Endothelial cell of umbilical vein (primary cell): ENCODE data around the gene OGT. TPM values are rescaled to one million over a fixed set of nuclear protein-coding genes. Genes with fewer than 3 reads are reported as not detected.

Experiments used
- BruUV-seq: library from RNA; stranded (reverse); fragments of 400-500 nt; replicated peaks from 2 replicates; lab custom pipeline; 2021; lab: Mats Ljungman, UMichigan
- CTCF ChIA-PET: fragments of 300-600, 350-600 bp; sonication (Branson Sonifier 250); formaldehyde crosslinking; loops from one replicate; lab custom pipeline; 2021; ENCODE audit warnings: antibody characterized with exemption, inconsistent platforms; lab: Charles Lee
- POLR2A ChIA-PET: fragments of 300-600, 350-600 bp; sonication (Branson Sonifier 250); formaldehyde crosslinking; loops from one replicate; lab custom pipeline; 2021; ENCODE audit warnings: antibody characterized with exemption, inconsistent platforms; lab: Charles Lee
- DNase-seq: peaks from one replicate; pipeline ENCODE4 v3.0.0-alpha.2; 2011; ENCODE audit warnings: low read depth, low spot score
- FAIRE-seq: peaks from 2 replicates; lab custom pipeline; 2011; peaks lifted over from hg19 to GRCh38; lab: Jason Lieb, UNC
- H2AFZ ChIP-seq: 2 replicates; pipeline ENCODE4 v1.6.0; 2012; ENCODE audit warnings: low read depth, low read length, control low read depth, inconsistent platforms
- H3K27ac ChIP-seq: 2 replicates; pipeline ENCODE4 v1.5.1; 2011; ENCODE audit warnings: low read depth, mild to moderate bottlenecking, control low read depth, low read length, moderate library complexity; ENCODE audit not compliant: insufficient read depth
- H3K27me3 ChIP-seq, 2 experiments: 2 replicates each; pipeline versions ENCODE4 v1.6.0 to v1.6.1; 2011; ENCODE audit warnings: low read length in 2 of 2, mixed read lengths in 1 of 2; ENCODE audit not compliant: control insufficient read depth in 2 of 2, insufficient read depth in 2 of 2
- H3K36me3 ChIP-seq, 2 experiments: 2 replicates in 1 of 2; 3 replicates in 1 of 2; pipeline ENCODE4 v1.5.1; 2011; ENCODE audit warnings: low read length in 2 of 2, mild to moderate bottlenecking in 1 of 2, moderate library complexity in 1 of 2; ENCODE audit not compliant: control insufficient read depth in 2 of 2, insufficient read depth in 2 of 2; ENCODE audit errors: extremely low read depth in 1 of 2
- H3K4me1 ChIP-seq: 3 replicates; pipeline ENCODE4 v1.5.1; 2011; ENCODE audit warnings: mild to moderate bottlenecking, low read length; ENCODE audit not compliant: control insufficient read depth, insufficient read depth; ENCODE audit errors: extremely low read depth
- H3K4me2 ChIP-seq: 2 replicates; pipeline ENCODE4 v1.6.1; 2011; ENCODE audit warnings: low read length, control low read depth, mixed read lengths; ENCODE audit not compliant: insufficient read depth
- H3K4me3 ChIP-seq, 3 experiments: fragments of 200-600 bp in 1 of 3; sonication (generic), shearing (Covaris generic) in 1 of 3; replicated peaks in 1 of 3; 2 replicates each; pipeline ENCODE4 v1.5.1; 2011 to 2016; ENCODE audit warnings: control low read depth in 3 of 3, low read length in 3 of 3, mild to moderate bottlenecking in 2 of 3, inconsistent platforms in 1 of 3, low read depth in 1 of 3, moderate library complexity in 1 of 3; ENCODE audit not compliant: insufficient read depth in 1 of 3
- H3K79me2 ChIP-seq: 2 replicates; pipeline ENCODE4 v1.6.0; 2012; ENCODE audit warnings: low read length, inconsistent platforms; ENCODE audit not compliant: control insufficient read depth, insufficient read depth
- H3K9ac ChIP-seq: replicated peaks from 2 replicates; pipeline ENCODE3; 2011; ENCODE audit warnings: low read length, control low read depth; ENCODE audit not compliant: insufficient read depth; ENCODE audit errors: extremely low read depth
- H3K9me1 ChIP-seq: replicated peaks from 3 replicates; pipeline ENCODE4 v1.6.0; 2011; ENCODE audit warnings: mild to moderate bottlenecking, low read length; ENCODE audit not compliant: control insufficient read depth, insufficient read depth; ENCODE audit errors: extremely low read depth
- H3K9me3 ChIP-seq: replicated peaks from 2 replicates; pipeline ENCODE4 v1.5.1; 2012; ENCODE audit warnings: low read length, inconsistent platforms; ENCODE audit not compliant: control insufficient read depth, insufficient read depth
- H4K20me1 ChIP-seq: replicated peaks from 2 replicates; pipeline ENCODE3; 2011; ENCODE audit warnings: mild to moderate bottlenecking, low read length; ENCODE audit not compliant: control insufficient read depth, insufficient read depth; ENCODE audit errors: extremely low read depth
- EZH2 ChIP-seq: IDR thresholded peaks from 2 replicates; pipeline ENCODE4 v1.6.1; 2012; ENCODE audit warnings: borderline replicate concordance, low read depth, mild to moderate bottlenecking, moderate library complexity, low read length, inconsistent platforms; ENCODE audit not compliant: severe bottlenecking
- FOS ChIP-seq: IDR thresholded peaks from 2 replicates; pipeline ENCODE4 v1.6.1; 2011; ENCODE audit warnings: mild to moderate bottlenecking, low read length, moderate library complexity, borderline replicate concordance; ENCODE audit not compliant: insufficient read depth
- GATA2 ChIP-seq: IDR thresholded peaks from 2 replicates; pipeline ENCODE4 v1.7.0; 2011; ENCODE audit warnings: low read depth, mild to moderate bottlenecking, moderate library complexity, mixed read lengths, low read length; ENCODE audit not compliant: insufficient read length, insufficient read depth
- JUN ChIP-seq: IDR thresholded peaks from 2 replicates; pipeline ENCODE4 v1.6.1; 2011; ENCODE audit warnings: borderline replicate concordance, low read depth; ENCODE audit not compliant: insufficient read length, insufficient read depth
- MYC ChIP-seq: IDR thresholded peaks from one replicate; pipeline ENCODE4 v1.6.1; 2011; ENCODE audit warnings: mild to moderate bottlenecking, low read depth, low read length
- POLR2A ChIP-seq: IDR thresholded peaks from 2 replicates; pipeline ENCODE4 v1.6.1; 2012; ENCODE audit warnings: low read depth, mild to moderate bottlenecking, control low read depth, low read length
- POLR2AphosphoS5 ChIP-seq: IDR thresholded peaks from 2 replicates; pipeline ENCODE4 v1.6.1; 2012; ENCODE audit warnings: low read depth, mild to moderate bottlenecking, control low read depth, low read length, moderate library complexity; ENCODE audit not compliant: insufficient read depth
- dilution Hi-C: fragments of 300-500 bp; cut with MboI; formaldehyde crosslinking; loops from one replicate; pipeline ENCODE4 v1.15.0; 2019; ENCODE audit warnings: low sequenced_read_pairs; ENCODE audit not compliant: extremely low pct_ligation_motif_present
- intact Hi-C: fragments of 100-400 bp; cut with micrococcal nuclease; formaldehyde crosslinking; loops from one replicate; pipeline ENCODE4 v1.10.0; 2022
- polyA plus RNA-seq, 4 experiments: library from polyadenylated mRNA; depleted of rRNA in 3 of 4; stranded (reverse) in 3 of 4; unstranded in 1 of 4; fragments of >200 nt; gene quantifications; 2 replicates each; pipeline versions ENCODE4 v1.2.1 to v1.2.3, GENCODE V29; 2011 to 2012; ENCODE audit warnings: missing spikeins in 1 of 4
- total RNA-seq: library from RNA; stranded (reverse); gene quantifications from 2 replicates; pipeline ENCODE4 v1.2.3, GENCODE V29; 2021
- TF ChIP-seq, protein P1 (sequence below), 2 donors: IDR thresholded peaks; 1 replicate in 1 of 2; 2 replicates in 1 of 2; pipeline ENCODE4 v1.5.1; 2011; ENCODE audit warnings: low read length in 2 of 2, mild to moderate bottlenecking in 2 of 2, moderate library complexity in 2 of 2, control low read depth in 1 of 2, inconsistent platforms in 1 of 2, low read depth in 1 of 2; ENCODE audit not compliant: insufficient read depth in 1 of 2; ENCODE audit errors: extremely low read depth in 1 of 2

Gene OGT
- total and polyA plus RNA-seq, 2 donors (not counting 3 experiments of a cell fraction or from before 2014, with no cell fraction given) = 129 to 141 TPM

DNA sequence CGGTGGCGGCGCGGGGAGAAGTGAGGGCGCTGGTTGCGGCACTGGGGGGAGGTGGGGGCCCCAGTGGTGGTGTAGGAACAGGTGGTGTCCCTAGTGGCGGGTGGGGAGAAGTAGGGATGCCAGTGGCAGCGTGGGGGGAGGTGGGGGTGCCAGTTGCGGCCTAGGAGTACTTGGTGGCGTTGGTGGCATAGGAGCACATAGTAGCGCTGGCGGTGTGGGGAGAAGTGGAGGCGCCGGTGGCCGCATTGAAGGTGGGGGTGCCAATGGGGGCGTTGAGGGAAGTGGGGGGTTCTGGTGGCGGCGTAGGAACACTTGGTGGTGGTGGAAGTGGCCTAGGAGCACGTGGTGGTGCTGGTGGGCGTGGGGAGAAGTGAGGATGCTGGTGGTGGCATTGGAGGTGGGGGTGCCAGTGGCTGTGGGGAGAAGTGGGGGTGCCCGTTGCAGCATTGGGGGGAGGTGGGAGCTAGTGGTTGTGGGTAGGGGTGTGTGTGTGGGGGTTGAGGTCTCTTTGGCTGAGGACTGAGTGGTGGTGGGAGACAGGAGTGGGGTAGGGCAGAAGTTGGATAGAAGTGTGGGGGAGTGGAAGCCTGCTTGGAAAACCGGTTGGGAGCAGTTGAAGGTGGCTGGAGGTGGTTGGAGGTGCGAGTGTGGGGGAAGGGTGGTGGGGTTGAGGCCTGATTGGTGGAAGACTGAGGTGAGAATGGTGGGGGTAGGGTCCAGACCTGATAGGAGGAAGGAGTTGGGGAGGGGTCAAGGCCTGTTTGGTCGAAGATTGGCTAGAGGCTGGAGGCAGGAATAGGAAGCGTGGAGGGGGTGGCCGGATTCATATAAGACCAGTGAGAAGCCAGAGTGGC, 46.5 kb downstream of the OGT start:
- Histone ChIP-seq H3K4me3 (no peak overlapping the region), H3K36me3 (peaks cover 0 to 6% of the 10 kb centered on the region in 2 experiments), H3K9me3 (no peaks in the 10 kb centered on the region), H3K9ac (no peak overlapping the region), H4K20me1 (no peaks in the 10 kb centered on the region), H3K27me3 (no peaks in the 10 kb centered on the region), H3K79me2 (no peaks in the 10 kb centered on the region), H3K4me1 (no peaks in the 10 kb centered on the region), H2AFZ (no peak overlapping the region), H3K9me1 (no peaks in the 10 kb centered on the region), H3K4me2 (no peak overlapping the region), H3K27ac (no peak overlapping the region)
- FAIRE-seq (no peak), DNase-seq (no peak)
- intact Hi-C loops = no loop called here
- dilution Hi-C loops = no loop called here
- TF ChIP-seq POLR2AphosphoS5 = no peak
- TF ChIP-seq FOS = no peak
- no peak for TF ChIP-seq EZH2
- no peak for TF ChIP-seq GATA2
- TF ChIP-seq MYC = no peak
- TF ChIP-seq, protein P1, sequence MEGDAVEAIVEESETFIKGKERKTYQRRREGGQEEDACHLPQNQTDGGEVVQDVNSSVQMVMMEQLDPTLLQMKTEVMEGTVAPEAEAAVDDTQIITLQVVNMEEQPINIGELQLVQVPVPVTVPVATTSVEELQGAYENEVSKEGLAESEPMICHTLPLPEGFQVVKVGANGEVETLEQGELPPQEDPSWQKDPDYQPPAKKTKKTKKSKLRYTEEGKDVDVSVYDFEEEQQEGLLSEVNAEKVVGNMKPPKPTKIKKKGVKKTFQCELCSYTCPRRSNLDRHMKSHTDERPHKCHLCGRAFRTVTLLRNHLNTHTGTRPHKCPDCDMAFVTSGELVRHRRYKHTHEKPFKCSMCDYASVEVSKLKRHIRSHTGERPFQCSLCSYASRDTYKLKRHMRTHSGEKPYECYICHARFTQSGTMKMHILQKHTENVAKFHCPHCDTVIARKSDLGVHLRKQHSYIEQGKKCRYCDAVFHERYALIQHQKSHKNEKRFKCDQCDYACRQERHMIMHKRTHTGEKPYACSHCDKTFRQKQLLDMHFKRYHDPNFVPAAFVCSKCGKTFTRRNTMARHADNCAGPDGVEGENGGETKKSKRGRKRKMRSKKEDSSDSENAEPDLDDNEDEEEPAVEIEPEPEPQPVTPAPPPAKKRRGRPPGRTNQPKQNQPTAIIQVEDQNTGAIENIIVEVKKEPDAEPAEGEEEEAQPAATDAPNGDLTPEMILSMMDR (IDR thresholded peaks at IDR 0.05; ENCODE audit: extremely low read depth in 1 of 2, insufficient read depth in 1 of 2, low read depth in 1 of 2, low read length in 2 of 2) = no peak
- no peak for TF ChIP-seq POLR2A
- no peak for TF ChIP-seq JUN
- POLR2A ChIA-PET = no interaction called here
- CTCF ChIA-PET = no interaction called here
- BruUV-seq = no TSS peak
